ENCODE results near the gene POP5. TPM values are rescaled to one million over a fixed set of nuclear protein-coding genes. Genes with fewer than 3 reads are reported as not detected.

Gene POP5
- total RNA-seq, 1 experiment from 2014 or later = 64.0 TPM

DNA sequence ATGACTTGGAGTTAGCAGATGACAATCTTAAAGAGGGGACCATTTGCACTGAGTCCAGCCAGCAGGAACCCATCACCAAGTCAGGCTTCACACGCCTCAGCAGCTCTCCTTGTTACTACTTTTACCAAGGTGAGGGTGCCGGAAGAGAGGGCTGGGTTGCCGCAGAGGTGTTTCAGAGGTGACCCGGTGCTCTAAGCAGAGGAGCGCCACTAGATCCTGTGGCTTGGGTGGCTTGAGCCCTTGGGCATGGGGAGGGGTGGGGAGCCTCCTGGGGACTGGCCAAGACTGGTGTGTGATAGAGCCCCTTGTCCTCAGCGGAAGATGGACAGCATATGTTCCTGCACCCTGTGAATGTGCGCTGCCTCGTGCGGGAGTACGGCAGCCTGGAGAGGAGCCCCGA lies 17.7 kb downstream of the POP5 start:
- Histone ChIP-seq H2BK15ac (ENCODE audit: low read depth, low read length) (no peak overlapping the region), H4K8ac (replicated peaks; ENCODE audit: insufficient read length, low read depth, low read length) (no peak overlapping the region), H2AFZ (ENCODE audit: low read length) (no peak overlapping the region), H3K18ac (ENCODE audit: insufficient read length, low read depth, low read length) (no peak overlapping the region), H3K23me2 (ENCODE audit: insufficient read length, low read depth, low read length, poor library complexity, severe bottlenecking) (no peaks in the 10 kb centered on the region), H3K79me2 (ENCODE audit: insufficient read depth, low read length) (no peaks in the 10 kb centered on the region), H3K14ac (ENCODE audit: insufficient read depth, low read length) (no peak overlapping the region), H3K27me3 (ENCODE audit: insufficient read depth, low read length) (no peaks in the 10 kb centered on the region), H3K4me2 (ENCODE audit: insufficient read depth, insufficient read length, low read length) (no peak overlapping the region), H3K23ac (ENCODE audit: insufficient read length, low read depth, low read length) (no peak overlapping the region), H4K20me1 (ENCODE audit: control insufficient read depth, insufficient read depth, insufficient read length) (no peaks in the 10 kb centered on the region), H2BK12ac (ENCODE audit: insufficient read length, low read depth, low read length) (no peak overlapping the region), H2BK20ac (ENCODE audit: low read depth, low read length, poor library complexity, severe bottlenecking) (no peak overlapping the region), H3K9ac (ENCODE audit: extremely low read depth, insufficient read length, low read length) (no peak overlapping the region), H3K4me1 (ENCODE audit: insufficient read depth, low read length) (no peaks in the 10 kb centered on the region), H3K27ac (ENCODE audit: insufficient read length, low read depth, low read length) (no peak overlapping the region), H3K4ac (ENCODE audit: low read depth, low read length) (no peak overlapping the region), H4K91ac (ENCODE audit: insufficient read length, low read depth, low read length) (no peak overlapping the region), H4K5ac (ENCODE audit: insufficient read length, low read depth, low read length) (no peak overlapping the region), H2BK120ac (ENCODE audit: low read depth, low read length, poor library complexity, severe bottlenecking) (no peak overlapping the region), H2BK5ac (ENCODE audit: insufficient read length, low read length) (no peak overlapping the region), H3K9me3 (ENCODE audit: control insufficient read depth, low read depth, low read length) (no peaks in the 10 kb centered on the region), H3T11ph (ENCODE audit: low read length) (no peak overlapping the region), H3K56ac (ENCODE audit: insufficient read length, low read depth, low read length) (no peak overlapping the region), H2AK5ac (ENCODE audit: insufficient read length, low read length) (no peak overlapping the region), H3K79me1 (ENCODE audit: insufficient read depth, low read depth, low read length, poor library complexity, severe bottlenecking) (no peaks in the 10 kb centered on the region)
- Mint-ChIP-seq H3K27me3 (ENCODE audit: low read depth) (no peaks in the 10 kb centered on the region), H3K27ac (no peak overlapping the region), H3K4me3 (no peak overlapping the region), H3K9me3 (no peaks in the 10 kb centered on the region), H3K4me1 (no peaks in the 10 kb centered on the region), H3K36me3 (ENCODE audit: insufficient read depth in 1 of 3, low read depth in 3 of 3) (peaks cover 41 to 88% (median 85%) of the 10 kb centered on the region in 3 experiments)
- no peak for DNase-seq
- TF ChIP-seq, protein P1, sequence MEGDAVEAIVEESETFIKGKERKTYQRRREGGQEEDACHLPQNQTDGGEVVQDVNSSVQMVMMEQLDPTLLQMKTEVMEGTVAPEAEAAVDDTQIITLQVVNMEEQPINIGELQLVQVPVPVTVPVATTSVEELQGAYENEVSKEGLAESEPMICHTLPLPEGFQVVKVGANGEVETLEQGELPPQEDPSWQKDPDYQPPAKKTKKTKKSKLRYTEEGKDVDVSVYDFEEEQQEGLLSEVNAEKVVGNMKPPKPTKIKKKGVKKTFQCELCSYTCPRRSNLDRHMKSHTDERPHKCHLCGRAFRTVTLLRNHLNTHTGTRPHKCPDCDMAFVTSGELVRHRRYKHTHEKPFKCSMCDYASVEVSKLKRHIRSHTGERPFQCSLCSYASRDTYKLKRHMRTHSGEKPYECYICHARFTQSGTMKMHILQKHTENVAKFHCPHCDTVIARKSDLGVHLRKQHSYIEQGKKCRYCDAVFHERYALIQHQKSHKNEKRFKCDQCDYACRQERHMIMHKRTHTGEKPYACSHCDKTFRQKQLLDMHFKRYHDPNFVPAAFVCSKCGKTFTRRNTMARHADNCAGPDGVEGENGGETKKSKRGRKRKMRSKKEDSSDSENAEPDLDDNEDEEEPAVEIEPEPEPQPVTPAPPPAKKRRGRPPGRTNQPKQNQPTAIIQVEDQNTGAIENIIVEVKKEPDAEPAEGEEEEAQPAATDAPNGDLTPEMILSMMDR (conservative IDR thresholded peaks at IDR 0.05) = no peak
- no CpG with 5 or more reads among the region's 11 CpGs for WGBS (ENCODE audit: extremely low coverage, insufficient read length, low lambda C conversion rate)

All from H9 (cell line).